H9 (cell line): ENCODE data around the gene RBFA. TPM values are rescaled to one million over a fixed set of nuclear protein-coding genes. Genes with fewer than 3 reads are reported as not detected.

Experiments
- DNase-seq: peaks from one replicate; pipeline ENCODE4 v3.0.0-alpha.2; 2017
- H2AFZ ChIP-seq: one replicate; pipeline ENCODE4 v1.6.1; 2013; ENCODE audit warnings: mild to moderate bottlenecking, low read length, control low read depth, moderate library complexity
- H2AK5ac ChIP-seq: 2 replicates; pipeline ENCODE4 v1.6.1; 2013; ENCODE audit warnings: low read length, control low read depth, mixed read lengths; ENCODE audit not compliant: insufficient read length
- H2BK120ac ChIP-seq: one replicate; pipeline ENCODE4 v1.6.1; 2013; ENCODE audit warnings: low read depth, mild to moderate bottlenecking, low read length, control low read depth, inconsistent platforms; ENCODE audit not compliant: poor library complexity, severe bottlenecking
- H2BK12ac ChIP-seq: 2 replicates; pipeline ENCODE4 v1.6.1; 2013; ENCODE audit warnings: low read length, control low read depth, mixed read lengths, low read depth; ENCODE audit not compliant: insufficient read length
- H2BK15ac ChIP-seq: 2 replicates; pipeline ENCODE4 v1.6.1; 2013; ENCODE audit warnings: low read depth, low read length, control low read depth
- H2BK20ac ChIP-seq: one replicate; pipeline ENCODE4 v1.6.1; 2013; ENCODE audit warnings: low read depth, mild to moderate bottlenecking, low read length, control low read depth, inconsistent platforms; ENCODE audit not compliant: poor library complexity, severe bottlenecking
- H2BK5ac ChIP-seq: 2 replicates; pipeline ENCODE4 v1.6.1; 2013; ENCODE audit warnings: low read length, control low read depth, mixed read lengths; ENCODE audit not compliant: insufficient read length
- H3K14ac ChIP-seq: 2 replicates; pipeline ENCODE4 v1.6.1; 2013; ENCODE audit warnings: low read length, control low read depth; ENCODE audit not compliant: insufficient read depth
- H3K18ac ChIP-seq: 2 replicates; pipeline ENCODE4 v1.6.1; 2013; ENCODE audit warnings: low read depth, mild to moderate bottlenecking, mixed read lengths, low read length, control low read depth; ENCODE audit not compliant: insufficient read length
- H3K23ac ChIP-seq: 2 replicates; pipeline ENCODE4 v1.6.1; 2013; ENCODE audit warnings: low read length, control low read depth, mixed read lengths, low read depth; ENCODE audit not compliant: insufficient read length
- H3K23me2 ChIP-seq: 2 replicates; pipeline ENCODE4 v1.6.1; 2013; ENCODE audit warnings: low read depth, mild to moderate bottlenecking, mixed read lengths, low read length, control low read depth; ENCODE audit not compliant: insufficient read length, poor library complexity, severe bottlenecking
- H3K27ac ChIP-seq: 2 replicates; pipeline ENCODE4 v1.5.1; 2013; ENCODE audit warnings: low read length, control low read depth, mixed read lengths, low read depth; ENCODE audit not compliant: insufficient read length
- H3K27me3 ChIP-seq: 2 replicates; pipeline ENCODE4 v1.6.1; 2013; ENCODE audit warnings: low read length, control low read depth, inconsistent platforms; ENCODE audit not compliant: insufficient read depth
- H3K4ac ChIP-seq: 2 replicates; pipeline ENCODE4 v1.6.1; 2013; ENCODE audit warnings: low read depth, mild to moderate bottlenecking, control low read depth, inconsistent platforms, low read length, moderate library complexity
- H3K4me1 ChIP-seq: 2 replicates; pipeline ENCODE4 v1.6.1; 2013; ENCODE audit warnings: low read length, control low read depth, inconsistent platforms; ENCODE audit not compliant: insufficient read depth
- H3K4me2 ChIP-seq: 2 replicates; pipeline ENCODE4 v1.6.1; 2013; ENCODE audit warnings: low read length, control low read depth, mixed read lengths; ENCODE audit not compliant: insufficient read length, insufficient read depth
- H3K56ac ChIP-seq: 2 replicates; pipeline ENCODE4 v1.6.1; 2013; ENCODE audit warnings: low read depth, mild to moderate bottlenecking, mixed read lengths, low read length, control low read depth; ENCODE audit not compliant: insufficient read length
- H3K79me1 ChIP-seq: 2 replicates; pipeline ENCODE4 v1.6.1; 2013; ENCODE audit warnings: low read depth, mild to moderate bottlenecking, moderate library complexity, low read length, control low read depth, inconsistent platforms; ENCODE audit not compliant: insufficient read depth, poor library complexity, severe bottlenecking
- H3K79me2 ChIP-seq: 2 replicates; pipeline ENCODE4 v1.6.1; 2013; ENCODE audit warnings: low read length, control low read depth, inconsistent platforms; ENCODE audit not compliant: insufficient read depth
- H3K9ac ChIP-seq: 2 replicates; pipeline ENCODE4 v1.6.1; 2013; ENCODE audit warnings: low read length, control low read depth, mixed read lengths; ENCODE audit not compliant: insufficient read length; ENCODE audit errors: extremely low read depth
- H3K9me3 ChIP-seq: one replicate; pipeline ENCODE4 v1.6.1; 2013; ENCODE audit warnings: low read depth, low read length, inconsistent platforms; ENCODE audit not compliant: control insufficient read depth
- H3T11ph ChIP-seq: one replicate; pipeline ENCODE4 v1.6.1; 2013; ENCODE audit warnings: mild to moderate bottlenecking, low read length, control low read depth, inconsistent platforms
- H4K20me1 ChIP-seq: one replicate; pipeline ENCODE4 v1.6.1; 2013; ENCODE audit not compliant: control insufficient read depth, insufficient read length, insufficient read depth
- H4K5ac ChIP-seq: 2 replicates; pipeline ENCODE4 v1.6.1; 2013; ENCODE audit warnings: low read depth, mild to moderate bottlenecking, mixed read lengths, low read length, control low read depth; ENCODE audit not compliant: insufficient read length
- H4K8ac ChIP-seq: replicated peaks from 2 replicates; pipeline ENCODE4 v1.6.1; 2013; ENCODE audit warnings: low read length, control low read depth, mixed read lengths, low read depth; ENCODE audit not compliant: insufficient read length
- H4K91ac ChIP-seq: 2 replicates; pipeline ENCODE4 v1.6.1; 2013; ENCODE audit warnings: low read depth, mild to moderate bottlenecking, moderate library complexity, mixed read lengths, low read length, control low read depth; ENCODE audit not compliant: insufficient read length
- H3K27ac Mint-ChIP-seq, 3 experiments: 2 replicates in 2 of 3; 3 replicates in 1 of 3; pipeline ENCODE4 v1.8.0; 2020 to 2021; ENCODE audit warnings: mixed read lengths in 3 of 3, mild to moderate bottlenecking in 1 of 3, moderate library complexity in 1 of 3
- H3K27me3 Mint-ChIP-seq: 2 replicates; pipeline ENCODE4 v1.8.0; 2021; ENCODE audit warnings: low read depth, mild to moderate bottlenecking, moderate library complexity, mixed read lengths
- H3K36me3 Mint-ChIP-seq, 3 experiments: 2 replicates in 2 of 3; 3 replicates in 1 of 3; pipeline ENCODE4 v1.8.0; 2020 to 2021; ENCODE audit warnings: low read depth in 3 of 3, mixed read lengths in 3 of 3; ENCODE audit not compliant: insufficient read depth in 1 of 3
- H3K4me1 Mint-ChIP-seq, 2 experiments: 2 replicates each; pipeline ENCODE4 v1.8.0; 2020; ENCODE audit warnings: mixed read lengths in 2 of 2
- H3K4me3 Mint-ChIP-seq, 2 experiments: 2 replicates in 1 of 2; 3 replicates in 1 of 2; pipeline ENCODE4 v1.8.0; 2020 to 2021; ENCODE audit warnings: mild to moderate bottlenecking in 2 of 2, mixed read lengths in 2 of 2, moderate library complexity in 1 of 2
- H3K9me3 Mint-ChIP-seq, 2 experiments: 2 replicates in 1 of 2; 3 replicates in 1 of 2; pipeline ENCODE4 v1.8.0; 2020; ENCODE audit warnings: mild to moderate bottlenecking in 2 of 2, mixed read lengths in 2 of 2, moderate library complexity in 1 of 2
- WGBS: extraction: QIAGEN DNeasy Blood & Tissue Kit; methylation state at CpG from one replicate; pipeline ENCODE4 v1.1.7; 2013; ENCODE audit warnings: missing lambda C conversion rate, low lambda C conversion rate, mixed read lengths; ENCODE audit not compliant: insufficient read length; ENCODE audit errors: extremely low coverage; 5-methylcytosine and 5-hydroxymethylcytosine counted together
- total RNA-seq: library from RNA; stranded (reverse); gene quantifications from 2 replicates; pipeline ENCODE4 v1.2.1, GENCODE V29; 2021
- TF ChIP-seq, protein P1 (sequence below): fragments of 200-600 bp; sonication (generic); conservative IDR thresholded peaks from 3 replicates; pipeline ENCODE4 v1.8.0; 2021; ENCODE audit warnings: antibody characterized with exemption, mild to moderate bottlenecking

Gene RBFA
- total RNA-seq, 1 experiment from 2014 or later: 42.5 TPM

DNA sequence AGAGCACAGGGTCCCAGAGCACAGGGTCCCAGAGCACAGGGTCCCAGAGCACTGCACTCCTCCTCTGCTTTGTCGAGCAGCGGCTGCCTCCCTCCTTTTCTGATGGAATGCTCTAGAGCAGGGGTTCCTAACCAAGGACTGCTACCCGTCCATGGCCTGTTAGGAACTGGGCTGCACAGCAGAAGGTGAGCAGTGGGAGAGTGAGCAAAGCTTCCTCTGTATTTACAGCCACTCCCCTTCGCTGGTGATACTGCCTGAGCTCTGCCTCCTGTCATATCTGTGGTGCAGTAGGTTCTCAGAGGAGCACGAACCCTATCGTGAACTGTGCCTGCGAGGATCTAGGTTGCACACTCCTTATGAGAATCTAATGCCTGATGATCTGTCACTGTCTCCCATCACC, 41.7 kb downstream of the RBFA start:
- Histone ChIP-seq H2AFZ (no peak overlapping the region), H2AK5ac (no peak overlapping the region), H4K20me1 (no peaks in the 10 kb centered on the region), H3K27me3 (no peaks in the 10 kb centered on the region), H2BK15ac (no peak overlapping the region), H4K8ac (no peak overlapping the region), H3K23me2 (no peaks in the 10 kb centered on the region), H3K27ac (no peak overlapping the region), H4K5ac (no peak overlapping the region), H3K4me1 (peaks cover 2% of the 10 kb centered on the region; the same call in 1 of the 2 replicates), H3K9me3 (no peaks in the 10 kb centered on the region), H2BK120ac (no peak overlapping the region), H3K4me2 (no peak overlapping the region), H2BK12ac (no peak overlapping the region), H2BK20ac (no peak overlapping the region), H3K23ac (no peak overlapping the region), H3T11ph (no peak overlapping the region), H2BK5ac (no peak overlapping the region), H4K91ac (no peak overlapping the region), H3K14ac (no peak overlapping the region), H3K9ac (no peak overlapping the region), H3K79me1 (no peaks in the 10 kb centered on the region), H3K18ac (no peak overlapping the region), H3K79me2 (no peaks in the 10 kb centered on the region), H3K4ac (no peak overlapping the region), H3K56ac (no peak overlapping the region)
- H3K4me1 Mint-ChIP-seq: peaks cover 7% of the 10 kb centered on the region in 2 experiments
- WGBS: no CpG with 5 or more reads among the region's 7 CpGs
- no peak overlapping the region for H3K4me3 Mint-ChIP-seq
- no peaks in the 10 kb centered on the region; the same call in none of the 2 replicates for H3K27me3 Mint-ChIP-seq
- H3K9me3 Mint-ChIP-seq: peaks cover 24% of the 10 kb centered on the region in 2 experiments
- H3K27ac Mint-ChIP-seq: no peak overlapping the region; a peak in 1 of 7 replicates
- DNase-seq: no peak
- H3K36me3 Mint-ChIP-seq: peaks cover 12 to 26% (median 13%) of the 10 kb centered on the region in 3 experiments
- TF ChIP-seq, protein P1, sequence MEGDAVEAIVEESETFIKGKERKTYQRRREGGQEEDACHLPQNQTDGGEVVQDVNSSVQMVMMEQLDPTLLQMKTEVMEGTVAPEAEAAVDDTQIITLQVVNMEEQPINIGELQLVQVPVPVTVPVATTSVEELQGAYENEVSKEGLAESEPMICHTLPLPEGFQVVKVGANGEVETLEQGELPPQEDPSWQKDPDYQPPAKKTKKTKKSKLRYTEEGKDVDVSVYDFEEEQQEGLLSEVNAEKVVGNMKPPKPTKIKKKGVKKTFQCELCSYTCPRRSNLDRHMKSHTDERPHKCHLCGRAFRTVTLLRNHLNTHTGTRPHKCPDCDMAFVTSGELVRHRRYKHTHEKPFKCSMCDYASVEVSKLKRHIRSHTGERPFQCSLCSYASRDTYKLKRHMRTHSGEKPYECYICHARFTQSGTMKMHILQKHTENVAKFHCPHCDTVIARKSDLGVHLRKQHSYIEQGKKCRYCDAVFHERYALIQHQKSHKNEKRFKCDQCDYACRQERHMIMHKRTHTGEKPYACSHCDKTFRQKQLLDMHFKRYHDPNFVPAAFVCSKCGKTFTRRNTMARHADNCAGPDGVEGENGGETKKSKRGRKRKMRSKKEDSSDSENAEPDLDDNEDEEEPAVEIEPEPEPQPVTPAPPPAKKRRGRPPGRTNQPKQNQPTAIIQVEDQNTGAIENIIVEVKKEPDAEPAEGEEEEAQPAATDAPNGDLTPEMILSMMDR: no peak
